Mesenchymal stem cell (in vitro differentiated cells and primary cell): ENCODE data around the gene CDC37.
"Not testable (repeated sequence)": the region's sequence is repeated elsewhere in the genome, so short reads cannot be mapped to it uniquely, and the experiment has no call there.

Experiments
- DNase-seq: peaks from one replicate; pipeline ENCODE4 v3.0.0-alpha.2; 2013
- H2AFZ ChIP-seq: one replicate; pipeline ENCODE4 v1.6.1; 2013; ENCODE audit warnings: low read depth, mild to moderate bottlenecking, control low read depth, inconsistent platforms, low read length, moderate library complexity
- H2AK5ac ChIP-seq: 2 replicates; pipeline ENCODE4 v1.6.1; 2013; ENCODE audit warnings: low read length, moderate library complexity, mild to moderate bottlenecking, inconsistent platforms; ENCODE audit not compliant: severe bottlenecking
- H2BK120ac ChIP-seq: one replicate; pipeline ENCODE4 v1.6.1; 2013; ENCODE audit warnings: low read depth, mild to moderate bottlenecking, inconsistent platforms, low read length, moderate library complexity
- H2BK12ac ChIP-seq, 2 experiments: one replicate each; pipeline ENCODE4 v1.6.1; 2013; ENCODE audit warnings: inconsistent platforms in 2 of 2, low read length in 2 of 2, mild to moderate bottlenecking in 2 of 2, moderate library complexity in 2 of 2, control low read depth in 1 of 2
- H2BK15ac ChIP-seq: one replicate; pipeline ENCODE4 v1.6.1; 2013; ENCODE audit warnings: mild to moderate bottlenecking, low read depth, inconsistent platforms; ENCODE audit not compliant: poor library complexity, severe bottlenecking
- H2BK5ac ChIP-seq: 2 replicates; pipeline ENCODE4 v1.6.1; 2013; ENCODE audit warnings: low read depth, mild to moderate bottlenecking, low read length, control low read depth, inconsistent platforms; ENCODE audit not compliant: poor library complexity, severe bottlenecking
- H3K14ac ChIP-seq, 2 experiments: one replicate each; pipeline ENCODE4 v1.6.1; 2013; ENCODE audit warnings: inconsistent platforms in 2 of 2, low read length in 2 of 2, control low read depth in 1 of 2, mild to moderate bottlenecking in 1 of 2, moderate library complexity in 1 of 2
- H3K18ac ChIP-seq, 2 experiments: one replicate each; pipeline ENCODE4 v1.6.1; 2013; ENCODE audit warnings: inconsistent platforms in 2 of 2, low read length in 2 of 2, control low read depth in 1 of 2, low read depth in 1 of 2, mild to moderate bottlenecking in 1 of 2
- H3K23ac ChIP-seq, 2 experiments: one replicate each; pipeline ENCODE4 v1.6.1; 2013; ENCODE audit warnings: inconsistent platforms in 2 of 2, low read length in 2 of 2, mild to moderate bottlenecking in 2 of 2, moderate library complexity in 2 of 2, control low read depth in 1 of 2
- H3K27ac ChIP-seq: 2 replicates; pipeline ENCODE4 v1.5.1; 2013; ENCODE audit warnings: mild to moderate bottlenecking, moderate library complexity, low read length, control low read depth, inconsistent platforms; ENCODE audit not compliant: poor library complexity, severe bottlenecking
- H3K27me3 ChIP-seq, 2 experiments: 2 replicates each; pipeline versions ENCODE4 v1.6.1 to v1.7.0; 2013; ENCODE audit warnings: low read length in 2 of 2, mild to moderate bottlenecking in 2 of 2, moderate library complexity in 2 of 2, control low read depth in 1 of 2, inconsistent platforms in 1 of 2; ENCODE audit not compliant: control insufficient read depth in 1 of 2, insufficient read depth in 1 of 2
- H3K36me3 ChIP-seq, 2 experiments: 2 replicates each; pipeline versions ENCODE4 v1.6.1 to v1.7.0; 2013; ENCODE audit warnings: low read length in 2 of 2, control low read depth in 1 of 2, inconsistent platforms in 1 of 2, low read depth in 1 of 2, mild to moderate bottlenecking in 1 of 2; ENCODE audit not compliant: insufficient read depth in 2 of 2, control insufficient read depth in 1 of 2
- H3K4ac ChIP-seq, 2 experiments: one replicate each; pipeline ENCODE4 v1.6.1; 2013; ENCODE audit warnings: inconsistent platforms in 2 of 2, low read length in 2 of 2, mild to moderate bottlenecking in 2 of 2, moderate library complexity in 2 of 2, control low read depth in 1 of 2, low read depth in 1 of 2
- H3K4me1 ChIP-seq: 2 replicates; pipeline ENCODE4 v1.6.1; 2013; ENCODE audit warnings: low read depth, low read length, control low read depth; ENCODE audit not compliant: control insufficient read depth, insufficient read depth
- H3K4me2 ChIP-seq: 2 replicates; pipeline ENCODE4 v1.6.1; 2013; ENCODE audit warnings: low read length, mild to moderate bottlenecking, inconsistent platforms; ENCODE audit not compliant: poor library complexity, severe bottlenecking
- H3K4me3 ChIP-seq, 2 experiments: 2 replicates each; pipeline versions ENCODE4 v1.5.1 to v1.7.0; 2013; ENCODE audit warnings: low read length in 2 of 2, mild to moderate bottlenecking in 2 of 2, control low read depth in 1 of 2, low read depth in 1 of 2; ENCODE audit not compliant: insufficient read depth in 1 of 2
- H3K79me1 ChIP-seq: replicated peaks from 2 replicates; pipeline ENCODE4 v1.6.1; 2013; ENCODE audit warnings: mild to moderate bottlenecking, control low read depth, low read length, inconsistent platforms; ENCODE audit not compliant: poor library complexity, severe bottlenecking
- H3K9ac ChIP-seq: 2 replicates; pipeline ENCODE4 v1.7.0; 2013; ENCODE audit warnings: mild to moderate bottlenecking, low read length, moderate library complexity
- H3K9me3 ChIP-seq: 2 replicates; pipeline ENCODE4 v1.7.0; 2013; ENCODE audit warnings: mild to moderate bottlenecking, low read length; ENCODE audit not compliant: control insufficient read depth
- H4K8ac ChIP-seq: one replicate; pipeline ENCODE4 v1.6.1; 2013; ENCODE audit warnings: inconsistent platforms, mild to moderate bottlenecking, low read length, moderate library complexity
- H4K91ac ChIP-seq: one replicate; pipeline ENCODE4 v1.6.1; 2013; ENCODE audit warnings: mild to moderate bottlenecking, low read length, inconsistent platforms
- WGBS: methylation state at CpG from one replicate; pipeline ENCODE4 v1.1.7; 2013; ENCODE audit warnings: mixed read lengths; 5-methylcytosine and 5-hydroxymethylcytosine counted together

Gene CDC37

GRCh38 chr19:10389863-10390262 is 13.5 kb downstream of the CDC37 start:
- Histone ChIP-seq H3K79me1 (peaks cover 5% of the 10 kb centered on the region), H2BK120ac (no peak overlapping the region), H2BK5ac (no peak overlapping the region), H3K9me3 (no peaks in the 10 kb centered on the region), H2AK5ac (no peak overlapping the region), H3K27ac (no peak overlapping the region), H3K27me3 (no peaks in the 10 kb centered on the region), H3K14ac (no peak overlapping the region), H3K4me2 (no peak overlapping the region), H3K18ac (no peak overlapping the region), H3K4me1 (no peaks in the 10 kb centered on the region), H2AFZ (no peak overlapping the region), H3K36me3 (peaks cover 39 to 53% of the 10 kb centered on the region in 2 experiments), H3K9ac (no peak overlapping the region), H4K91ac (no peak overlapping the region), H3K4ac (no peak overlapping the region), H2BK12ac (no peak overlapping the region), H3K23ac (no peak overlapping the region), H2BK15ac (no peak overlapping the region), H3K4me3 (no peak overlapping the region), H4K8ac (no peak overlapping the region)
- no peak for DNase-seq
- 75% methylated on average over 12 of the region's 12 CpGs for WGBS

GRCh38 chr19:10388957-10389356 is 14.4 kb downstream of the CDC37 start:
- WGBS: 2% methylated on average over 3 of the region's 3 CpGs
- no peak overlapping the region for H2AFZ ChIP-seq
- peaks cover 31 to 44% of the 10 kb centered on the region in 2 experiments for H3K36me3 ChIP-seq
- H2BK15ac ChIP-seq: no peak overlapping the region
- H3K4me1 ChIP-seq: peaks cover 3% of the 10 kb centered on the region
- no peak overlapping the region for H3K4me2 ChIP-seq
- H3K4ac ChIP-seq: no peak overlapping the region
- peak overlapping the region; percentile 36 for H3K9ac ChIP-seq
- no peak overlapping the region for H4K8ac ChIP-seq
- H3K14ac ChIP-seq: no peak overlapping the region
- H3K27ac ChIP-seq: no peak overlapping the region
- no peak overlapping the region for H3K18ac ChIP-seq
- no peak overlapping the region for H2BK5ac ChIP-seq
- no peaks in the 10 kb centered on the region for H3K27me3 ChIP-seq
- H2AK5ac ChIP-seq: no peak overlapping the region
- H3K9me3 ChIP-seq: no peaks in the 10 kb centered on the region
- no peak overlapping the region for H2BK120ac ChIP-seq
- peak; percentile 81 for DNase-seq
- peaks cover 5% of the 10 kb centered on the region for H3K79me1 ChIP-seq
- no peak overlapping the region for H4K91ac ChIP-seq
- H3K23ac ChIP-seq: no peak overlapping the region
- H2BK12ac ChIP-seq: peak overlapping the region in 1 of 2 experiments; percentile 59
- no peak overlapping the region for H3K4me3 ChIP-seq

- H4K91ac ChIP-seq: no peak overlapping the region
- H2AK5ac ChIP-seq: no peak overlapping the region
- no peak for DNase-seq
- H2BK120ac ChIP-seq: no peak overlapping the region
- no peaks in the 10 kb centered on the region for H3K9me3 ChIP-seq
- H3K23ac ChIP-seq: no peak overlapping the region
- no peak overlapping the region for H2BK5ac ChIP-seq
- H3K4me2 ChIP-seq: no peak overlapping the region
- no peak overlapping the region for H3K9ac ChIP-seq
- no peak overlapping the region for H2AFZ ChIP-seq
- H4K8ac ChIP-seq: peak overlapping the region; percentile 7
- peaks cover 9% of the 10 kb centered on the region for H3K4me1 ChIP-seq
- no peaks in the 10 kb centered on the region for H3K27me3 ChIP-seq
- no peak overlapping the region for H3K14ac ChIP-seq
- no peak overlapping the region for H3K4ac ChIP-seq
- peaks cover 0 to 3% of the 10 kb centered on the region in 2 experiments for H3K36me3 ChIP-seq
- H3K18ac ChIP-seq: no peak overlapping the region
- H2BK15ac ChIP-seq: no peak overlapping the region
- H3K79me1 ChIP-seq: peaks cover 6% of the 10 kb centered on the region
- WGBS: 85% methylated on average over 9 of the region's 9 CpGs
- no peak overlapping the region for H3K4me3 ChIP-seq
- no peak overlapping the region for H2BK12ac ChIP-seq
- no peak overlapping the region for H3K27ac ChIP-seq
These were observed 18.8 kb downstream of the CDC37 start for GRCh38 chr19:10384580-10384979.

- not testable (repeated sequence) for H2AFZ ChIP-seq, H3K4ac ChIP-seq, H3K27me3 ChIP-seq, H3K18ac ChIP-seq, H4K8ac ChIP-seq, H3K9ac ChIP-seq, H2BK120ac ChIP-seq, H4K91ac ChIP-seq, H3K36me3 ChIP-seq, H2BK15ac ChIP-seq, H2BK12ac ChIP-seq, H2AK5ac ChIP-seq, H3K23ac ChIP-seq, H3K27ac ChIP-seq, H3K4me2 ChIP-seq, H2BK5ac ChIP-seq, H3K14ac ChIP-seq, H3K9me3 ChIP-seq, DNase-seq, H3K4me3 ChIP-seq
- Histone ChIP-seq H3K4me1 (peaks cover 11% of the 10 kb centered on the region), H3K79me1 (peaks cover 13% of the 10 kb centered on the region)
- 94% methylated on average over 8 of the region's 8 CpGs for WGBS
These were observed 20.2 kb downstream of the CDC37 start for GRCh38 chr19:10383223-10383499.
